Right lobe of liver (tissue), 6 donors: Measurements from ENCODE around the gene ALPL. TPM values are rescaled to one million over a fixed set of nuclear protein-coding genes. Genes with fewer than 3 reads are reported as not detected.
A peak's percentile ranks its signal among the peaks of the same experiment; 100 is the strongest.

ENCODE experiments used
- ATAC-seq, 4 donors: fragments of 200-7000 bp; cut with Tn5 transposase; one replicate each; pipeline ENCODE4 v1.9.1; 2020; ENCODE audit warnings: mild to moderate bottlenecking in 4 of 4, moderate library complexity in 4 of 4
- DNase-seq, 3 donors: peaks; one replicate each; pipeline ENCODE4 v3.0.0-alpha.2; 2020
- H3K27ac ChIP-seq, 3 donors: fragments of 200-600 bp; one replicate each; pipeline ENCODE4 v1.8.0; 2022
- H3K27me3 ChIP-seq, 2 donors: fragments of 200-600 bp; one replicate each; pipeline ENCODE4 v1.8.0; 2022
- H3K36me3 ChIP-seq, 4 donors: fragments of 200-600 bp; sonication (generic) in 1 of 4; one replicate each; pipeline versions ENCODE4 v1.5.1 to v1.8.0; 2017 to 2022; ENCODE audit warnings: control low read depth in 1 of 4
- H3K4me1 ChIP-seq, 4 donors: fragments of 200-600 bp; sonication (generic) in 1 of 4; one replicate each; pipeline versions ENCODE4 v1.5.1 to v1.8.0; 2017 to 2022; ENCODE audit warnings: control low read depth in 1 of 4
- H3K4me3 ChIP-seq, 3 donors: fragments of 200-600 bp; one replicate each; pipeline ENCODE4 v1.8.0; 2022
- H3K9me3 ChIP-seq, 4 donors: fragments of 200-600 bp; sonication (generic) in 1 of 4; one replicate each; pipeline versions ENCODE4 v1.5.1 to v1.8.0; 2017 to 2022; ENCODE audit warnings: control low read depth in 1 of 4
- CTCF ChIP-seq, 4 donors: fragments of 200-600 bp in 3 of 4; fragments of 450-650 bp in 1 of 4; IDR thresholded peaks; one replicate each; pipeline versions ENCODE4 v1.5.1 to v1.8.0; 2016 to 2022; ENCODE audit warnings: antibody characterized with exemption in 4 of 4, mild to moderate bottlenecking in 2 of 4
- POLR2A ChIP-seq: fragments of 450-650 bp; IDR thresholded peaks from one replicate; pipeline ENCODE4 v1.6.1; 2017; ENCODE audit warnings: antibody characterized with exemption, mild to moderate bottlenecking
- WGBS: methylation state at CpG from one replicate; pipeline ENCODE4 v1.1.6; 2018; ENCODE audit warnings: low coverage, low lambda C conversion rate; ENCODE audit not compliant: insufficient coverage; ENCODE audit errors: missing lambda C conversion rate; 5-methylcytosine and 5-hydroxymethylcytosine counted together
- intact Hi-C, 2 donors: fragments of 100-400 bp; cut with DNase I; formaldehyde crosslinking; loops; one replicate each; pipeline versions ENCODE4 v1.11.2 to v1.14.1; 2022
- total RNA-seq, 6 experiments: library from RNA; depleted of rRNA in 2 of 6; stranded (reverse); fragments of >200 nt in 2 of 6; fragmentation: NEBNext Ultra II Directional in 3 of 6; extraction: Animal tissue kit (Norgen Biotek cat#: 25700) in 3 of 6; gene quantifications; one replicate each; pipeline versions ENCODE4 v1.1.0 to v1.2.4, GENCODE V29; 2016 to 2023
- donor health status: DM: no; HTN: yes; CAD: no.
- donor health status: DM: no; HTN: no; CAD: no.
- donor health status: DM: no; HTN: no; CAD: no.
- donor health status: DM: no; HTN: yes; CAD: no.
- donor health status: DM: no; HTN: yes; CAD: no.

Gene ALPL
- total RNA-seq, 6 experiments from 2014 or later = 23.2 to 81.5 (median 48.1) TPM

GRCh38 chr1:21568809-21569385, 59.7 kb downstream of the ALPL start:
- ATAC-seq = no peak
- H3K4me1 ChIP-seq = peaks cover 0 to 21% (median 10%) of the 10 kb centered on the region in 4 donors
- peaks cover 0 to 13% (median 3%) of the 10 kb centered on the region in 4 donors for H3K36me3 ChIP-seq
- H3K9me3 ChIP-seq = no peaks in the 10 kb centered on the region
- intact Hi-C loops = no loop called here
- H3K27ac ChIP-seq = no peak overlapping the region
- H3K27me3 ChIP-seq = no peaks in the 10 kb centered on the region
- TF ChIP-seq POLR2A (no peak), CTCF (IDR thresholded peaks at IDR 0.05) (no peak)
- no peak overlapping the region for H3K4me3 ChIP-seq
- 79% methylated on average over 2 of the region's 10 CpGs for WGBS
- no peak for DNase-seq

- intact Hi-C loops = loop anchor here (5.0 to 10.0 kb wide), 2 partner anchors 55 to 58 kb away; no protein-coding TSS in a partner anchor
- 45% methylated on average over 6 of the region's 10 CpGs for WGBS
- Histone ChIP-seq H3K9me3 (no peaks in the 10 kb centered on the region), H3K36me3 (peaks cover 0 to 4% (median 1%) of the 10 kb centered on the region in 4 donors), H3K27ac (peak overlapping the region in 1 of 3 donors; percentile 30), H3K4me1 (peaks cover 0 to 21% (median 10%) of the 10 kb centered on the region in 4 donors), H3K27me3 (no peaks in the 10 kb centered on the region), H3K4me3 (no peak overlapping the region)
- ATAC-seq (peak; percentile 55 to 78 (median 68)), DNase-seq (peak in 1 of 3 donors; percentile 81)
- TF ChIP-seq POLR2A (no peak), CTCF (IDR thresholded peaks at IDR 0.05) (no peak)
Observed at GRCh38 chr1:21569820-21570527, 60.8 kb downstream of the ALPL start.

- Histone ChIP-seq H3K9me3 (no peaks in the 10 kb centered on the region), H3K4me1 (peaks cover 0 to 21% (median 10%) of the 10 kb centered on the region in 4 donors), H3K27me3 (no peaks in the 10 kb centered on the region), H3K27ac (peak overlapping the region in 1 of 3 donors; percentile 30), H3K36me3 (no peaks in the 10 kb centered on the region), H3K4me3 (no peak overlapping the region)
- no CpG with 5 or more reads among the region's 5 CpGs for WGBS
- ATAC-seq (peak; percentile 1 to 33 (median 2)), DNase-seq (no peak)
- no peak for TF ChIP-seq POLR2A
- TF ChIP-seq CTCF (IDR thresholded peaks at IDR 0.05) = no peak
- intact Hi-C loops = loop anchor here (5.0 to 10.0 kb wide), 2 partner anchors 56 to 58 kb away; no protein-coding TSS in a partner anchor
Observed at GRCh38 chr1:21570528-21570875, 61.3 kb downstream of the ALPL start.

- DNase-seq = no peak
- no peak for ATAC-seq
- Histone ChIP-seq H3K36me3 (no peaks in the 10 kb centered on the region), H3K4me3 (no peak overlapping the region), H3K4me1 (peaks cover 0 to 21% (median 10%) of the 10 kb centered on the region in 4 donors), H3K27me3 (no peaks in the 10 kb centered on the region), H3K27ac (no peak overlapping the region), H3K9me3 (no peaks in the 10 kb centered on the region)
- no peak for TF ChIP-seq CTCF (IDR thresholded peaks at IDR 0.05)
- no peak for TF ChIP-seq POLR2A
- WGBS = 100% methylated on average over 1 of the region's 4 CpGs
- intact Hi-C loops = loop anchor here (5.0 to 10.0 kb wide), 2 partner anchors 56 to 59 kb away; no protein-coding TSS in a partner anchor
Observed at GRCh38 chr1:21570885-21571284, 61.7 kb downstream of the ALPL start.
